A549 (cell line): ENCODE results near the gene CERK.

Experiments
- CHD2 ChIP-seq: fragments of 150-350 bp; IDR thresholded peaks from 2 replicates; pipeline ENCODE4 v1.6.1; 2014; ENCODE audit warnings: low read length; ENCODE audit not compliant: partially characterized antibody
- CHD4 ChIP-seq: fragments of 200-600 bp; sonication (generic); IDR thresholded peaks from 2 replicates; pipeline ENCODE4 v1.6.1; 2016; ENCODE audit warnings: antibody characterized with exemption, mild to moderate bottlenecking, borderline replicate concordance
- HDAC2 ChIP-seq: fragments of 200-600 bp; sonication (generic); IDR thresholded peaks from 2 replicates; pipeline ENCODE4 v1.6.1; 2016
- KDM1A ChIP-seq: fragments of 200-600 bp; sonication (generic); IDR thresholded peaks from 2 replicates; pipeline ENCODE4 v1.6.1; 2016; ENCODE audit warnings: low read depth, mild to moderate bottlenecking
- PHF8 ChIP-seq: fragments of 200-600 bp; sonication (generic); IDR thresholded peaks from 2 replicates; pipeline ENCODE4 v1.6.1; 2016; ENCODE audit warnings: low read depth, mild to moderate bottlenecking, antibody characterized with exemption, moderate library complexity, borderline replicate concordance
- POLR2A ChIP-seq: IDR thresholded peaks from 2 replicates; pipeline ENCODE4 v1.6.1; 2012; ENCODE audit warnings: mild to moderate bottlenecking, low read length
- RFX5 ChIP-seq: fragments of 450-650 bp; IDR thresholded peaks from 2 replicates; pipeline ENCODE4 v1.7.1; 2014; ENCODE audit warnings: antibody characterized with exemption, mild to moderate bottlenecking, moderate library complexity
- TF ChIP-seq, protein P1 (sequence below): fragments of >200 bp; sonication (Bioruptor Twin); formaldehyde crosslinking; IDR thresholded peaks from 3 replicates; pipeline ENCODE4 v1.5.1; 2016
- TF ChIP-seq, protein P2 (sequence below): IDR thresholded peaks from 2 replicates; pipeline ENCODE4 v1.6.1; 2012

GRCh38 chr22:46694416-46695170, 43.5 kb downstream of the CERK start:
- TF ChIP-seq RFX5 (no peak), PHF8 (no peak), POLR2A (no peak), CHD4 (no peak), KDM1A (no peak), HDAC2 (no peak), CHD2 (no peak)
- TF ChIP-seq, protein P1, sequence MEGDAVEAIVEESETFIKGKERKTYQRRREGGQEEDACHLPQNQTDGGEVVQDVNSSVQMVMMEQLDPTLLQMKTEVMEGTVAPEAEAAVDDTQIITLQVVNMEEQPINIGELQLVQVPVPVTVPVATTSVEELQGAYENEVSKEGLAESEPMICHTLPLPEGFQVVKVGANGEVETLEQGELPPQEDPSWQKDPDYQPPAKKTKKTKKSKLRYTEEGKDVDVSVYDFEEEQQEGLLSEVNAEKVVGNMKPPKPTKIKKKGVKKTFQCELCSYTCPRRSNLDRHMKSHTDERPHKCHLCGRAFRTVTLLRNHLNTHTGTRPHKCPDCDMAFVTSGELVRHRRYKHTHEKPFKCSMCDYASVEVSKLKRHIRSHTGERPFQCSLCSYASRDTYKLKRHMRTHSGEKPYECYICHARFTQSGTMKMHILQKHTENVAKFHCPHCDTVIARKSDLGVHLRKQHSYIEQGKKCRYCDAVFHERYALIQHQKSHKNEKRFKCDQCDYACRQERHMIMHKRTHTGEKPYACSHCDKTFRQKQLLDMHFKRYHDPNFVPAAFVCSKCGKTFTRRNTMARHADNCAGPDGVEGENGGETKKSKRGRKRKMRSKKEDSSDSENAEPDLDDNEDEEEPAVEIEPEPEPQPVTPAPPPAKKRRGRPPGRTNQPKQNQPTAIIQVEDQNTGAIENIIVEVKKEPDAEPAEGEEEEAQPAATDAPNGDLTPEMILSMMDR, result no peak
- TF ChIP-seq, protein P2, sequence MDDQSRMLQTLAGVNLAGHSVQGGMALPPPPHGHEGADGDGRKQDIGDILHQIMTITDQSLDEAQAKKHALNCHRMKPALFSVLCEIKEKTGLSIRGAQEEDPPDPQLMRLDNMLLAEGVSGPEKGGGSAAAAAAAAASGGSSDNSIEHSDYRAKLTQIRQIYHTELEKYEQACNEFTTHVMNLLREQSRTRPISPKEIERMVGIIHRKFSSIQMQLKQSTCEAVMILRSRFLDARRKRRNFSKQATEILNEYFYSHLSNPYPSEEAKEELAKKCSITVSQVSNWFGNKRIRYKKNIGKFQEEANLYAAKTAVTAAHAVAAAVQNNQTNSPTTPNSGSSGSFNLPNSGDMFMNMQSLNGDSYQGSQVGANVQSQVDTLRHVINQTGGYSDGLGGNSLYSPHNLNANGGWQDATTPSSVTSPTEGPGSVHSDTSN, result no peak
